Skeletal muscle tissue (tissue), 2 donors: ENCODE measurements around the gene PTF1A. TPM values are rescaled to one million over a fixed set of nuclear protein-coding genes. Genes with fewer than 3 reads are reported as not detected.

Experiments used
- small RNA-seq: library from RNA; depleted of rRNA; stranded (forward); fragments of <200 nt; gene quantifications from one replicate; pipeline ENCODE3, GENCODE V24; 2014
- total RNA-seq: library from RNA; depleted of rRNA; stranded (reverse); fragments of >200 nt; gene quantifications from one replicate; pipeline ENCODE4 v1.2.3, GENCODE V29; 2014

Gene PTF1A
- total RNA-seq, 1 donor from 2014 or later: not detected

Small RNAs within 50 kb of the gene (small RNA-seq; reads per million reads assigned to genes)
- not detected for gene RF00561

Other genes starting within 250 kb of the PTF1A start
- 15.7 TPM for gene MSRB2, start 96.7 kb upstream of the PTF1A start, total RNA-seq
- gene C10orf67, start 152.5 kb downstream of the PTF1A start, total RNA-seq: under 0.01 TPM
- 13.0 TPM for gene OTUD1, start 246.8 kb downstream of the PTF1A start, total RNA-seq